Lung (tissue), 12 donors: ENCODE data around the gene ANKRD29. TPM values are rescaled to one million over a fixed set of nuclear protein-coding genes. Genes with fewer than 3 reads are reported as not detected.
A peak's percentile ranks its signal among the peaks of the same experiment; 100 is the strongest.

Experiments used
- ATAC-seq: fragments of 200-7000 bp; cut with Tn5 transposase; one replicate; pipeline ENCODE4 v1.9.1; 2020; ENCODE audit warnings: moderate number of reproducible peaks; ENCODE audit not compliant: insufficient read depth, low FRiP score
- DNase-seq, 3 donors: peaks; one replicate each; pipeline ENCODE4 v3.0.0-alpha.2; 2013 to 2017
- H3K27ac ChIP-seq, 2 donors: one replicate each; pipeline ENCODE4 v1.5.1; 2013; ENCODE audit warnings: mild to moderate bottlenecking in 2 of 2, moderate library complexity in 2 of 2, control low read depth in 1 of 2, inconsistent platforms in 1 of 2, low read depth in 1 of 2, low read length in 1 of 2
- H3K27me3 ChIP-seq, 3 donors: one replicate each; pipeline ENCODE4 v1.5.1; 2013; ENCODE audit warnings: low read length in 2 of 3; ENCODE audit not compliant: control insufficient read depth in 3 of 3, insufficient read depth in 3 of 3
- H3K36me3 ChIP-seq, 4 donors: one replicate each; pipeline ENCODE4 v1.5.1; 2013; ENCODE audit warnings: low read length in 4 of 4, mild to moderate bottlenecking in 1 of 4, moderate library complexity in 1 of 4; ENCODE audit not compliant: control insufficient read depth in 4 of 4, insufficient read depth in 4 of 4
- H3K4me1 ChIP-seq, 5 donors: one replicate each; pipeline ENCODE4 v1.5.1; 2013; ENCODE audit warnings: low read length in 5 of 5, mild to moderate bottlenecking in 2 of 5, moderate library complexity in 1 of 5; ENCODE audit not compliant: control insufficient read depth in 5 of 5, insufficient read depth in 5 of 5
- H3K4me3 ChIP-seq: one replicate; pipeline ENCODE4 v1.5.1; 2013; ENCODE audit warnings: mild to moderate bottlenecking, control low read depth, moderate library complexity
- H3K9ac ChIP-seq, 2 donors: one replicate each; pipeline ENCODE4 v1.5.1; 2013; ENCODE audit warnings: low read length in 2 of 2, control low read depth in 1 of 2; ENCODE audit not compliant: insufficient read depth in 1 of 2
- H3K9me3 ChIP-seq, 4 donors: one replicate each; pipeline ENCODE4 v1.5.1; 2013; ENCODE audit warnings: low read length in 3 of 4, mild to moderate bottlenecking in 1 of 4, moderate library complexity in 1 of 4; ENCODE audit not compliant: control insufficient read depth in 4 of 4, insufficient read depth in 3 of 4
- CTCF ChIP-seq: IDR thresholded peaks from 2 replicates; pipeline ENCODE4 v1.5.1; 2012; ENCODE audit warnings: mild to moderate bottlenecking; ENCODE audit errors: control extremely low read depth, extremely low read depth
- WGBS, 2 donors: extraction: QIAGEN DNeasy Blood & Tissue Kit; methylation state at CpG; one replicate each; pipeline ENCODE4 v1.1.7; 2013; 5-methylcytosine and 5-hydroxymethylcytosine counted together
- polyA plus RNA-seq, 2 donors: library from polyadenylated mRNA; stranded (reverse); fragments of 200-250 nt; gene quantifications; one replicate each; pipeline ENCODE4 v1.2.1, GENCODE V29; 2013
- total RNA-seq, 2 donors: library from RNA; depleted of rRNA in 1 of 2; stranded (reverse); fragments of >200 nt in 1 of 2; gene quantifications; one replicate each; pipeline ENCODE4 v1.2.1, GENCODE V29; 2014 to 2021
- donor health status: control.
- donor health status: control.
- donor health status: Bipolar disorder and iron deficiency.
- donor health status: healthy.
- donor health status: DM: yes; HTN: yes; CAD: no.

ANKRD29 gene
- total and polyA plus RNA-seq, 4 donors: 12.5 to 60.9 (median 43.0) TPM

- Histone ChIP-seq H3K4me1 (no peaks in the 10 kb centered on the region), H3K9ac (no peak overlapping the region), H3K27me3 (no peaks in the 10 kb centered on the region), H3K36me3 (no peaks in the 10 kb centered on the region), H3K27ac (no peak overlapping the region), H3K9me3 (peaks cover 0 to 4% (median 0%) of the 10 kb centered on the region in 4 donors), H3K4me3 (no peak overlapping the region)
- DNase-seq (no peak), ATAC-seq (no peak)
- TF ChIP-seq CTCF: no peak
- WGBS, 2 donors: 53 to 76% methylated on average over 6 of the region's 6 CpGs
Measured at GRCh38 chr18:23703987-23704384, 41.3 kb upstream of the ANKRD29 start.

- H3K4me3 ChIP-seq: no peak overlapping the region
- DNase-seq (no peak), ATAC-seq (peak; percentile 44)
- H3K9me3 ChIP-seq: peaks cover 0 to 4% (median 0%) of the 10 kb centered on the region in 4 donors
- H3K27ac ChIP-seq: no peak overlapping the region
- H3K27me3 ChIP-seq: no peaks in the 10 kb centered on the region
- no peaks in the 10 kb centered on the region for H3K4me1 ChIP-seq
- 49 to 56% methylated on average over 6 of the region's 6 CpGs for WGBS, 2 donors
- no peaks in the 10 kb centered on the region for H3K36me3 ChIP-seq
- H3K9ac ChIP-seq: no peak overlapping the region
- TF ChIP-seq CTCF: peak; percentile 12
Measured at GRCh38 chr18:23703057-23703986, 40.6 kb upstream of the ANKRD29 start.

- Histone ChIP-seq H3K27ac (no peak overlapping the region), H3K9me3 (peaks cover 0 to 4% (median 0%) of the 10 kb centered on the region in 4 donors), H3K4me1 (no peaks in the 10 kb centered on the region), H3K9ac (no peak overlapping the region), H3K4me3 (no peak overlapping the region), H3K27me3 (no peaks in the 10 kb centered on the region), H3K36me3 (no peaks in the 10 kb centered on the region)
- TF ChIP-seq CTCF: no peak
- ATAC-seq (no peak), DNase-seq (no peak)
- WGBS, 2 donors: 84 to 85% methylated on average over 4 of the region's 4 CpGs
Measured at GRCh38 chr18:23702606-23703005, 39.9 kb upstream of the ANKRD29 start.
